Activated CD4-positive, alpha-beta T cell treated with anti-CD3 and anti-CD28 coated beads, Interleukin-10, Interleukin-2, amounts not matched to agents 100 ng/mL and 50 ng/mL, durations not matched to agents 16 hours and 8 hours (primary cell): Measurements from ENCODE around the gene VSIR.

Experiments
- DNase-seq: peaks from one replicate; pipeline ENCODE4 v3.0.0-alpha.2; 2020

Gene VSIR

DNA sequence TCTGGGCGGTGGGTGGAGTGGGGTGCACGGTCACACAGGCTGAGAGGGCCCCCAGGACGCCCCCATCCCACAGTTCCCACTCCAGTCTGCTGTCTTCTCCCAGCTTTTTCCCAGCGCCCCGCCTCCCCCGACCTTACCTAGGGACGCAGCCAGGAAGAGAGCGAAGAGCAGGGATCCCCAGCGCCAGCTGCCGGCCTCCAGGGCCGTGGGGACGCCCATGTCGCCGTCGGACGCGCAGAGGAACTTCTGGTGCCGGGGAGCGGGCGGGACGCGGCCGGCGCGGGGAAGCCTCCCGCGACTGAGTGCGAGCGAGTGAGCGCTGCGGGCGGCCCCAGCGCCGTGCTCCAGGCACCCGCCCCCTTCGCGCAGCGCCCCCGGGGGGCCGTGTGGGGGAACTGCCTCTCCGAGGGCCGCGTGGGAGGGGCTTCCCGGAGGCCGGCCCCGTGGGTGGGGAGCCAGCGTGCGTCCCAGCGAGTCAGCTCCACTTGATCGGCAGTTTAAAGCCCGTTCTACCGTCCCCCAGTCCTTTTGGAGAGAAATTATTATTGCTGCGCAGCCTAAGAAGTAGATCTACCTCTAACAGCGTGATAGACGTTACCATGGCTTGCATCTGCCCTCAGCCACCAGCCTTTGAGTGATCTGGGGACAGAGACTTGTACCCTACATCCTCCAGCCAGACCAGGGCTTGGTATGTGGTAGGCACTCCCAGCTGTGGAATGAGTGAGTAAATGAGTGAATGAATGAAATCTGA is at the start of gene VSIR:
TSS of gene VSIR (minus strand) at position 300 of the 751 bp plus-strand sequence. CDS start at position 219, 81 bp downstream.
- peak; percentile 91 for DNase-seq

- DNase-seq: peak; percentile 63
These were observed 48.8 kb upstream of the VSIR start for GRCh38 chr10:71821909-71822763.

DNA sequence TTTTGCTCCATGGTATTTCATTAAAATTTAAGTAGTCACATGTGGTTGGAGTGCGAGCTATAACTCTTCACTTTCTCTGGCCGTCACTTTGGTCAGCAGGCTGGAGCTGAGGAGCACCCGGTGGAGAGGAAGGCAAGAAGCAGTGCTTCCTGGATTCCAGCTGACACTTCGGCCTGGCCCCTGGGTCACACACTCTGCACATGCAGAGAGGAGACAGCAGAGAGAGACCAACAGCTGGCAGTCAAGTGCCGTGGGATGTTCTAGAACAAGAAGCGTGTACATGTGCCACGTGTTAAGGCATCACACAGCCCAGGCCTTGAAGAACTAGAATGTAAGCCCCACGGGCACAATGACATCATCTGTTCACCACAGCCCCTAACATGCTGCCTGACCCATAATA is 47.6 kb upstream of the VSIR start:
- DNase-seq: no peak

GRCh38 chr10:71819985-71820384 is 46.7 kb upstream of the VSIR start:
- DNase-seq: no peak

GRCh38 chr10:71819441-71819861 is 46.1 kb upstream of the VSIR start:
- DNase-seq: no peak

GRCh38 chr10:71818674-71819260 is 45.4 kb upstream of the VSIR start:
- DNase-seq: no peak

GRCh38 chr10:71817831-71818655 is 44.7 kb upstream of the VSIR start:
- no peak for DNase-seq

DNA sequence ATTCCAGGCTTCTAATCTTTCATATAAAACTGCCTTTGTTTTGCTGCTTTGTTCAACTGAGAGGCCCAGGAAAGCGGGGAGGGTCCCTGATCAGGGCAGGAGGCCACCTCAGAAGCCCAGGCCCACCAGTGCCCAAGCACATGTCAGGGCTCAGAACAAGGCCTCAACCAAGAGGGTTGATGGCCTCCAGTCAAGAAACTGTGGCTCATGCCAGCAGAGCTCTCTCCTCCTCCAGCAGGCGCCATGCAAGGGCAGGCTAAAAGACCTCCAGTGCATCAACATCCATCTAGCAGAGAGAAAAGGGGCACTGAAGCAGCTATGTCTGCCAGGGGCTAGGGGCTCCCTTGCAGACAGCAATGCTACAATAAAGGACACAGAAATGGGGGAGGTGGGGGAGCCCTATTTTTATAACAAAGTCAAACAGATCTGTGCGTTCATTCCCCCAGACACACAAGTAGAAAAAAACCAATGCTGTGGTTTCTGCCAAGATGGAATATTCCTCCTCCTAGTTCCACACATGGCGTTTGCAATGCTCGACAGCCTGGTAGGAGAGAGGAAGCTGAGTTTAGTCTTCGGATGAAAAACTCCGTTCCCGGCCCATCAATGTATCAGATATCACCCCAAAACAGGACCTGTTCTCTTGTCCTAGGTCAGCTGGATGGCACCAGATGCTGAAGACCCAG is 43.8 kb upstream of the VSIR start:
- no peak for DNase-seq

- DNase-seq: no peak
These were observed 43.1 kb upstream of the VSIR start for GRCh38 chr10:71816421-71816851.

DNA sequence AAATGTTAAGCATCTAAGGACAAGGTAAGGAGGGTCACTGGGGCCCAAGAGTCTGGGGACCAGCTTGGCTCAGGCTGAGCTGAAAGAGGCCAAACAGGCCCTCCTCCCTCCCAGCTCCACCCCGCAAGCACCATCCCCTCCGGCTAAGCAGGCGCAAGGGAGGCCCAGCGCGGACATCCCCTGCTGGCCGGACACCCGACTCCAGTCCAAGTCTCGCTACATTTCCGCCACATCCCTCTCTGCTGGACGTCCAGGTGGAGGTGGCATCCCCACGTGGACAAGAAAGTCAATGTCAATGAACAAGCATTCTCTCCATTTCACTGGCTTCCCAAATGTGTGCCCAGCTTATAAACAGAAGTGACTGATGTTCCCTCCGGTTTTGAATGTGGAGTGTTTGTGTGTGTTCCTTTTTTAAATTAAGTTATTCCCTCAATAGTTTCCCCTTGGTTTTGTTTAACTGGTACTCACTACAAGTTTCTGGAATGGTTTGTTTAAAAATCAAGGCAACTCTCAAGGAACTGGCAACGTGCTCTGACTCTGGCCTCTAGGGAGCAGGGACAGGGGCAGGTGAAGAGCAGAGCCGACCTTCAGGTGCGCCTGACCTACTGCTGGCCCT is 42.3 kb upstream of the VSIR start:
- DNase-seq: no peak

GRCh38 chr10:71814922-71815411 is 41.6 kb upstream of the VSIR start:
- no peak for DNase-seq

DNA sequence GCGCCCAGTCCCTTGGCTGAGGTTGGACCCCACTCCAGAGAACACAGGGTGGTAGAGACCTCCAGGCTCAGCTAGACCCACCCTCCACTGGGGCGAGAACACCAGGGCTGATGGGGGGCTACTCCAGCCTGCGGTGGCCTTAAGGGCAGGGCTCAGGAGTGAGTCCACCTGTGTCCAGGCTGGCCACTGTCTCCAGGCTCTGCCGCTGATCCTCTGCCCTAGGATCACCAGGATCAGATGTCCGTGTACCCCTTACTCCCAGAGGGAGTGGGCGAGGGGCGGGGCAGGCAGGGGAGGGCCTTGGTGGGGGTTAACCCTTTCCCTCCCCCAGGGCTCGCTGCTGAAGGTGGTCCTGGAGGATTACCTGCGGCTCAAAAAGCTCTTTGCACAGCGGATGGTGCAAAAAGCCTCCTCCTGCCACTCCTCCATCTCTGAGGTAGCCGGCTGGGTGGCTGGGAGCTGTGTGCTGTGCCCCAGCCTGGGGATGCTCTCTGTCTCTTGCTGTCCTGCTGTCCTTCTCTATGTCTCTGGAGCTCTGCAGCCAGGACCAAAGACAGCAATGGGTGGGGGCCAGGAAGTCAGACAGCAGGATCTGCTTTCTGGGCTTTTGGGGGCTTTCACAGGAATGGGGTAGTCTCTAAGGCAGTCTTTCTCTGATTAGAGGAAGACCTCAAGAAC is 39.7 kb upstream of the VSIR start:
- no peak for DNase-seq

DNA sequence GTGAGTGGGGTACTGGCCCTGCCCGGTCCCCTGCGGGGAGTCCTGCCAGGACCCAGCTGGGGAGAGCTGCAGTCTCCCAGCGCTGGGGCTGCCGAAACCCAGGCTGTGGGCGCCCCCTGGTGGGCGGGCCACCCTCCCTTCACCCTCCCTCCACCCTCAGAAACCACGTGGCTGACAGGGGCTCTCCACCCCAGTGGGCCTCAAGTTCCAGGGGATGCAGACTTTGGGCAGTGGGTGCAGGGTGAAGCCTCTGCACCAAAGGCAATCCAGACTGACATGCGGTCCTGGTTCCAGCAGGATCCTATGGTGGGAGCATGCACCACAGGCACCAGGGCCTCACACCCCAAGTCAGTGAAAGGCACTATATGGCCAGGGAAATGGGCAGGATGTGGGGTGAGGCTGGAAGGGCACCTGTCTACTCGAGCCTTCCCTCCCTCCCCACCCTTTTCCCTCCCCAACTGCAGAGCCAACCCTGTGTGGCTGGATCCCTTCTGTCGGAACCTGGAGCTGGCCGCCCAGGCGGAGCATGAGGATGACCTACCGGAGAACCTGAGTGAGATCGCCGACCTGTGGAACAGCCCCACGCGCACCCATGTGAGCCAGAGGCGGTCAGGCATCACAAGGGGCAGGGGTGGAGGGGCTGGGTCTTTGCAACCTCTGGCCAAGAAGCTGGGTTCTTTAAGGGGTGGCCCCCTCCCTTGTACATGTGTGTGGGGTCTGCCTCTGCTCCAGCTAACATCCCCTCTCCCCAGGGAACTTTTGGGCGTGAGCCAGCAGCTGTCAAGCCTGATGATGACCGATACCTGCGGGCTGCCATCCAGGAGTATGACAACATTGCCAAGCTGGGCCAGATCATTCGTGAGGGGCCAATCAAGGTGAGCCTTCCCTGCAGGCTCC is 38.9 kb upstream of the VSIR start:
- DNase-seq: peak; percentile 82

DNA sequence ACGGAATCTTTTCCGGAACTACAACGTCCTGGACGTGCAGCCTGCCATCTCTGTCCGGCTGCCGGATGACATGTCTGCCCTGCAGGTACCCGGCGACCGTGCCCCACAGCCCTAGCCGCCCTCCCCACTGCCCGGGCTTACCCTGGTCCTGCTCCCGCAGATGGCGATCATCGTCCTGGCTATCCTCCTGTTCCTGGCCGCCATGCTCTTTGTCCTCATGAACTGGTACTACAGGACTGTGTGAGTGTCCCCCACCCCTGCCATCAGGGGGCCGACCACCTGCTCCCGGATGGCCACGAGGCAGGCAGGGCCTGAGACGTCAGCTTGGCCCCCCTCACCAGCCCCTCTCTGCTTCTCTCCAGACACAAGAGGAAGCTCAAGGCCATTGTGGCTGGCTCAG is 38.0 kb upstream of the VSIR start:
- no peak for DNase-seq

- no peak for DNase-seq
These were observed 36.9 kb upstream of the VSIR start for GRCh38 chr10:71810048-71810750.

- no peak for DNase-seq
These were observed 36.3 kb upstream of the VSIR start for GRCh38 chr10:71809628-71810027.

DNA sequence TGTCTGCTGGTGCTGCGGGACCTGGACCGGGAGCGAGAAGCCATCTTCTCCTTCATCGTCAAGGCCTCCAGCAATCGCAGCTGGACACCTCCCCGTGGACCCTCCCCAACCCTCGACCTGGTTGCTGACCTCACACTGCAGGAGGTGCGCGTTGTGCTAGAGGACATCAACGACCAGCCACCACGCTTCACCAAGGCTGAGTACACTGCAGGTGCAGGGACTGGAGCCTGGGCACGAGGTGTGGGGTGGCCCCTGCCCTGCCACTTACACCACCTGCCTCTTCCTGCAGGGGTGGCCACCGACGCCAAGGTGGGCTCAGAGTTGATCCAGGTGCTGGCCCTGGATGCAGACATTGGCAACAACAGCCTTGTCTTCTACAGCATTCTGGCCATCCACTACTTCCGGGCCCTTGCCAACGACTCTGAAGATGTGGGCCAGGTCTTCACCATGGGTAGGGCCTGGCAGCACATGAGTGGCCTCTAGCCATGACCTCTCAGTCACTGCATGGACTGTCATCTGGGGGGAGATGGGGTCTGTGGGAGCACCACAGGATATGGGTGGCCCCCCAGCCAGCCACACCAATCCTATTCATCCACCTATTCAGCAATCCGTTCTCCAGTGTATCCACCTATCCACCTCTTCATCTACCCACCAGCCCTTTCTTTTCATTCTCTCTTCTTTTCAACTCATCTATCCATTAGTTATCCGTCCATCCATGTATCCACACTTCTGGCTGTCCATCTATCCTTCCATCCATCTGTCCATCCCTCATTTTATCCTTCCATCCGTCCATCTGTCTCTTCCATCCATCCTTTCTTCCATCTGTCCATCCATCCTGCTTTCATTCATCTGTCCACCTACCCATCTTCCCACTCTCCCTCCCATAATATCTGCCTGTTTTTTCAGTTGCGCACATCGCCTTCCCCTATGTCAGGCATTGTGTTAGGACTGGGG is 34.5 kb upstream of the VSIR start:
- DNase-seq: no peak
